Esophagus muscularis mucosa (tissue), 2 donors: ENCODE measurements around the gene MCAT.

ENCODE experiments used
- EP300 ChIP-seq: sonication (generic); formaldehyde crosslinking; IDR thresholded peaks from one replicate; pipeline ENCODE4 v1.6.1; 2017; ENCODE audit warnings: antibody characterized with exemption
- POLR2A ChIP-seq: fragments of 450-650 bp; IDR thresholded peaks from one replicate; pipeline ENCODE4 v1.6.1; 2017; ENCODE audit warnings: antibody characterized with exemption, moderate library complexity, mild to moderate bottlenecking, low read depth

- TF ChIP-seq EP300 (no peak), POLR2A (no peak)
Observed at GRCh38 chr22:43163241-43163795, 20.1 kb upstream of the MCAT start.
